ENCODE results near the gene GRM7.

Gene GRM7

DNA sequence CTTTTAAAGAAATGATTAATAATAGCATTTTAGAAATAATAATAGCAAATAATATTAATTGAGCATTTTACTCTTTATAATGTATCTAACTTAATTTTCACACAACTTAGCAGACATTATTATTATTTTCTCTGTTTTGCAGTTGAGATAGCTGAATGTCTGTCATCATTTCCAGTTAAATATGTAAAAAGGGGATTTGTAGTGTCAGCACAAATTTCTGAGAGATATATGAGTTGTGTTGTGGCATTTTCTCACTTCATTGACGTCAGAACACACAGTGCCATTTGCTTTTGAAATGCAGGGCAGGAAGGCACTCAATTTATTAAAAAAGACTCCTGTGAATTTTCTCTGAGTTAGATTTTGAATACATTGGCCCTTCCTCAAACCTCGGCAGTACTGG, 111.0 kb downstream of the GRM7 start:
- no peak for DNase-seq (ENCODE audit: low read depth)

DNA sequence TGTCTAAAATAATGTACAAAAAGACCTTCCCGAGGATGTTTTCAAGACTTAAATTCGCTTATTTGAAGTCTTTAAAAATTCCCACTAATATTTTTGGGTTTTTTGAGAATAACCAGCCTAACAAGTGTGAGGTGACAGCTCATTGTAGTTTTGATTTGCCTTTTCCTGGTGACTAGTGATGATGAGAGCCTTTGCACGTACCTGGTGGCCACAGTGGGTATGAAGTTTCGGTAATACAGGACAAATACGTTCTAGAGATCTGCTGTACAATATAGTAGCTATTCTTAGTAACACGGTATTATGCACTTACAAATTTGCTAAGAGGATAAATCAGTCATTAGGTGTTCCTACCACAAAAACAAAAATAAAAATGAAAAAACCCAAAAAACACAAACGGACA, 124.9 kb downstream of the GRM7 start:
- DNase-seq (ENCODE audit: low read depth): no peak

DNA sequence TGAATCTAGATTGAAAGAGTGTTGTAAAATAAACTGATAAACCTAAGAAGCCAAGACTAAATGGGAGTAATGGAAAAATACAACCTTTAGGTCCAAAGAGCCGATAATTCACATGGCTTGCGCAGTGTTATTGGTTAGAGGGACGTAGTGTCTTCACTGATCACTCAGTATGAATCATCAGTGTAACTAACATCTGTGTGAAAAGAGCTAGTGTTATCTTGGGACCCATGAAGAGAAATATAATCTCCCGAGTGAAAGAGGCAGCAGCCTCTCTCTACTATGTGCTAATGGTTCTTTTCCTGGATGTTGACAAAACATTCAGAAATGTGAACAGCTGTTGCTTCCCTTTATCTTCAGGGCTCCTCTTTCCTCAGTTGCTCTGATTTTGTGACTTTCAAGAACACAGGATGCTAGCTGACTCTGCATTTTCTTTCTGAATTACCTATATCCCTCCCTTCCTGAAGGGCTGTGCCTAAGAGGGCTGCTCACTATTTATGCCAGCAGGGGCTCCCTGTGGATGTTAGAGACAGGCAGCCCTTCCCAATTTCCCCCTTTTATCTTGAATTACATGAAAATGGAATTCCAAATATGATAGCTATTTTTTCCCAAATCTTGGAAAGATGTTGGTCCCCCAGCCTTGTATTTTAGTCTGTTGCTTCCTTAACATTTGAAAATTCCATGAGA, 128.8 kb downstream of the GRM7 start:
- DNase-seq (ENCODE audit: low read depth): no peak

DNA sequence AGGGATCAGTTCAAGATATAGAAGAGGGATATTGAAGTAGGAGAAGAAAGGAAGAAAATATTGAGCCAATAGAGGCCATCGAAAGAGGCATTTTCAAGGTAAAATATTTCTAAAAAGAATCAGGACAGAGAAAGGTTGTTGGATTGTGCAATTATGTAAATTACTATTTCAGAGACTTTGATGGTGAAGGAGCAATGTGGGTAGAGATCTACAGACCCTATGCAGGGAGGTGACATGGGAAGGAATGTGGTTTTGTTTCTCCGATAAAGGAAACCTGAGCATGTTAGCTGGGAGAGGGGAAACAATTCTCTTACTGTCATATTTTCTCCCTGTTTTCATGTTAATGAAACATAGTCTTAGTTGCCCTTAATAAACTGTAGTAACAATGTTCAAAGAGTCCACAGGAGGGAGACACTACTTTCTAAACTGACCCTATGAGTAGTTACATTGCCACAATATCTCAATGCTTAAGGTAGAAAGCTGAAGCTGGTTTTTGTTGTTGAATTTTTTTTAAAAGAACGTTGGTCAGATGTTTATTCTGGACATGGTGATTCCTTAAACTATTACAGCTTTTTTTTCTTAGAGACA, 133.3 kb downstream of the GRM7 start:
- DNase-seq (ENCODE audit: low read depth): no peak

DNA sequence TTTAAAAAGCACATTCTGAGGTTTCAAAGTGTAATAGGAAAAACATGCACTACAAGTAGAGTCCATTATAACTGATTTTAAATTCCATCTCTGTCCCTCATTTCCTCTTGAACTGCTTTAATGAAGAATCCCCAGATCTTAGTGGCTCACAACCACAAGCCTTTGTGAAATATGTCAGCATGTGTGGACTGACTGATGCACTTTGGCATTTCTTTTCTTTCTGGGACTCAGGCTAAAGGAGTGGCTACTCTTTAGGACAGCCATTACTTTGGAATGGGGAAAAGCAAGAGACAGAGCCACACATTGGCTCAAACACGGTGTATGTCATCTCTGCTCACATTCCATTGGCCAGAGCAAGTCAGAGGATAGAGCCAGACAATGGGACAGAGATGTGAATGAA, 139.6 kb downstream of the GRM7 start:
- DNase-seq (ENCODE audit: low read depth): no peak

DNA sequence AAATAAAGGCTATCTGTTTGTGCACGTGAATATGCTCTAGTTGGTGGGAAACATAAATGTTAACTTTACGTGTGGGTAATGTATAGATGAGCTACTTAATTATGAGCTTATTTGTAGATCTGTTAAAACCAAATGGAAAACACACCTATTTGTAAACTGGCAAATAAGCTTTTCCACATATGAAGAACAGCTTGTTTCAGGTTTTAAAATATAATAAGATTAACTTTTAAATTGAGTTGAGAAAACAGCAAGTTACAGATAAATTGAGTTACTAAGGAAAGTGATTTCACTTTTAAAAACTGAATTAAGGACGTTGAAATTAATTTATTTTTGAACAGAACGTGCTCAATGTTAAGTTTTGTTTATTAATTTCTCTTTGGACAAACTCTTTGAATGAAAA, 140.5 kb downstream of the GRM7 start:
- DNase-seq (ENCODE audit: low read depth): no peak

DNA sequence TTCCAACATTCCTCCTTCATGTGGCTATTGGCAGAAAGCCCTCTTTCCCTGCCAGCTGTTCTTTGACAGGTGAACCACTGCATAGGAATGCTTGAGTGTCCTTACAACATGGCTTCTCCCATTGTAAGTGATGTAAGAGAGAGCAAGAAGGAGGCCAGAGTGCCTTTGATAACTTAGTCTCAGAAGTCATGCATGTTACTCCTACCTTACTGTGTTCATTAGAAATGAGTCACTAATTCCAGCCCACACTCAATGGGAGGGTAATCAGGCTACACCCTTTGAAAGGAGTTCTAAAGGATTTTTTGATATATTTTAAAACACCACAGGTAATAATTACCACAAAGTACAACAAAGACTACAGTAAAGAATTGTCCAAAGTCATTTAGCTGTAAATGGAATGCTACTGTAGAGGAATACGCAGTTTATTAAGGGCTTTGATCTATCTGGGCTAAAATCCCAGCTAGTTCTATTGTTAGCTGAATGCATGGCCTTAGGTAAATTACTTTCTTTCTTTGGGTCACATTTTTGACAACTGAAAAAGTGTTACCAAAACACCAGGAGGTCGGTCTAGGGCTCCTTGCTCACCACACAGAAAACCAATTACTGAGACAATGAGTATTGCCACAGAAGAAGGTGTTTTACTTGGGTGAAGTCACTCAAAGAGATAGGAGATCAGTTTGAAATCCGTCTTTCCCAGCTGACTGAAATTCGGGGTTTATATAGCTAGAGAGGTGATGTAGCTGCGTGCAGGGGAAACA, 154.9 kb downstream of the GRM7 start:
- DNase-seq (ENCODE audit: low read depth): no peak

DNA sequence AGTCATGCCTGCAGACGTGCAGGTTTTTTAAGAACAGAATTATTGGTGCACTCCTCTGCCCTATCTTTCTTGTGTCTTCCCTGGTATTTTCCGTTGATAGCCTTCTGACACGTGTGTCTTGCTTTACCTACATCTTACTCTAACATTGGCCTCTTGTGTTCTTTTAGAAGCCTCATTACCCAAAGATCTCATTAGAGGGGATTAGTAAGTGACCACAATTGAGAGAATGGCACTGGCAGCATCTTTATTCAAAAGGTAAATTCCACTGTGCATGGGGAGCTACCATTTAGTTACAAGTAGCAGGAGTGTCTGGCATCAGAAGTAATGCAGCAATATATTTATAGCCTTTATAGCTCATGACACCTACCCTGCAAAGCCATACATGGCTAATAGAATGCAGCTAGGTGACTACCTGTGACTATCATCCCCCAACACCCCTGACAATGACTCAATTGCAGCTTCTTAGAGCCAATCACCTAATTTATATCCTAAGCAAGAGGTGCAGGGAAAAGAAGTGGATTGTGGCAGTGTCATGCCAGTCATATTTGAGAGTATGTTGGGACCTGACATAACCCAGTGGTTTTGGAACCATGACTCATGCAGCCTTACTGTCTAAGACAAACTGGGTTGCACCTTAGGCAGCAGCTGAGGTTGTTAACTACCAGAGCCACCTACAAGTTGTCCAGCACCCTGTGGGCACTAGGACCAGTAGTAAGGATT, 164.8 kb downstream of the GRM7 start:
- no peak for DNase-seq (ENCODE audit: low read depth)

DNA sequence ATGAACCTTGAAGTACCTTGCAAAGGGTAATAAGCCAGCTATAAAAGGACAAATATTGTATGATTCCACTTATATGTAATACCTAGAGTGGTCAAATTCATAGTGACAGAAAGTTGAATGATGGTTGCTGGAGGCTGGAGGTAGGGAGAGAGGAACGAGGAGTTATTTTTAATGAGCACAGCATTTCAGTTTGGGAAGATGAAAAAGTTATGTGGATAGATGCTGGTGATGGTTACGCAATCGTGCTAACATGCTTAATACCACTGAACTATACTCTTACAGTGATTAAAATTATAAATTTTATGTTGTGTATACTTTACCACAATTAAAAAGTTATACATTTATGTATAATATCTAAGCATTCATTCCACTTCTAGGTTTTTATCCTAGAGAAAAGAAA, 168.6 kb downstream of the GRM7 start:
- no peak for DNase-seq (ENCODE audit: low read depth)

DNA sequence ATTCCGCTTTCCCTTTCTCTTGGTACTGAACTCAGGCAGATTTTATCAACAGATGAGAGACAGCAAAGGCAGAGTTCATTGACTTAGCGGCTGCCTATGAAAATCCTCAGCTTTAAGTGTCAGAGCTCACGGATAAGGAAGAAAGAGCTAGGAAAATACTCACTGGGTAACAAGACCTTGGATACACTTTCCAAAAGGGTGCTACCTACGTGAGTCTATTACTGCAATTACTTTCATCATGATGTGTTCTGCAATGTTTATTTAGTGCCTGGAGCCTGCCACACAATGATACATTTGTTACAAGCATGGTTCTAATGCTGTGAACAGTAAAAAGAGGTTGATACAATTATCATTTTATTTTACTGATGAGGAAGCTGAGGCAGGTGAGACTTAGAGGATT, 177.5 kb downstream of the GRM7 start:
- no peak for DNase-seq (ENCODE audit: low read depth)

DNA sequence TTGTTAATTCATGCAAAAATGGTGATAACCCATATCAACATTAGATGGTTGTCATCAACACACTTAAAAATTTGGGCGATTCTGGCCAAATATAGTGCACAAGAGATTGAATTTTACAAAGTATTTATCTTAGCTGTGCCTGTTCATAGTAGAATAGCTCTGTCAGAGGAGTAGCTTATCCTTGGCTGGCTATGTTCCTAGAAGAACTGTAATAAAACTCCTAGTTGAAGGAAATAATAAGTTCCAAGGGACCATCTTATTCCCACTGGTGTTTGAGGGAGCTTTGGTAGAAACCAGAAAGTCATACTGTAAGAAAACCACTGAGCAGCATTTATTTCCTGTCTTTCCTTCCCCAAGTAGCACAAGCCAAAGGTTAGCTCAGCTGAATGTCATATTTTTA, 201.8 kb downstream of the GRM7 start:
- DNase-seq (ENCODE audit: low read depth): no peak

DNA sequence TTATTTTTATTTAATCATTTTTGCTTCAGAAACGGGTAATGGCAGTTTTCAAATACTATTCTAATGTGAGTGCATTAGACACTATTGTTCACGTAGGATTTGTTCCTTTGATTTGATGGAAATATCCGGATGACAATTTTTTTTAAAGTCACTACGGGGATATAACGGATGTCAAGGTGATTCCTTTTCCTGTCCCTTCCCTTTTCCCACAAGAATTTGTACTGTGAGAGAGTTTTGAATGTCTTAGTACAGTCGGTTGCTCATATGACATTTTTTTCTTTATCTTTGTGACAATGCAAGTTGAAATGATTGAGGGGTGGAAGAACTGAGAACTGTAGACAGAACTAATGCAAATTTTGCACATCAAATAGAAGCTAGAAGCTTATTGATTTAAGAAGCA, 209.5 kb downstream of the GRM7 start:
- no peak for DNase-seq (ENCODE audit: low read depth)

DNA sequence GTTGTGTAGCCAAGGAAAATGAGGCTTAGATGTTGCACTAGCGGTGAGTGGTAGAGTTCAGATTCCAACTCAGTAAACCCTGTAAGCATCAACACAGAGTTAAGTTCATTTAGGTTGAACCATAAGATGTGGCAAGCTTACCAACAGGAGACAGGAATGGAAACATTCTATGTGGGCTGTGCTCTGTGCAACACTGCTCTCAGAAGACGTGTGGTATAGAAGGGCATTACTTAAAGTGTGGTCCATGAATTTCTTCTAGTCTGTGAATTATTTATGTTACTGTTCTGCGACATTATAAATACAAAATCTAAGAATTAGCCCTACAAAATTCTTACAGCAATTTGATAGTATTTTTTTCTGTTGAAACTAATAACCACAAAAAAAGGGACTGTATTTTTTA, 213.3 kb downstream of the GRM7 start:
- DNase-seq (ENCODE audit: low read depth): no peak

DNA sequence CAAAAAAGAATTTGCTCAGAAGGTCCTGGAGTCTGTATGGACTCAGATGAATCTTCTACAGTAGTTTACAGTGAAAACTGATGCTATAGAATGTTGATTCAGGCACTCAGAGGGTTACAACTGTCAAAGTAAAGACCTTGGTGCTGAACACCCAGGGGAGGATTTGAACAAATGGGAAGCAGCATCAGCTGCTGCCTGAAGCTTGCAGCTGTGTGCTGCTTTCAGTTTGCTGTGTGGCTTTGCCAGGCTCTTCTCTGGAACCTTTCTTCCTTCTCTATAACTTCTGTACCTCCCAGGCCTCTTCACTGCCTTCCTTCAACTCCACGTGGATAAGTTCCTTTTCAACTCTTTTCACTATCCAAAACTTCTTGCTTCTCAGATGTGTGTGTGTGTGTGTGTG, 214.2 kb downstream of the GRM7 start:
- DNase-seq (ENCODE audit: low read depth): no peak

DNA sequence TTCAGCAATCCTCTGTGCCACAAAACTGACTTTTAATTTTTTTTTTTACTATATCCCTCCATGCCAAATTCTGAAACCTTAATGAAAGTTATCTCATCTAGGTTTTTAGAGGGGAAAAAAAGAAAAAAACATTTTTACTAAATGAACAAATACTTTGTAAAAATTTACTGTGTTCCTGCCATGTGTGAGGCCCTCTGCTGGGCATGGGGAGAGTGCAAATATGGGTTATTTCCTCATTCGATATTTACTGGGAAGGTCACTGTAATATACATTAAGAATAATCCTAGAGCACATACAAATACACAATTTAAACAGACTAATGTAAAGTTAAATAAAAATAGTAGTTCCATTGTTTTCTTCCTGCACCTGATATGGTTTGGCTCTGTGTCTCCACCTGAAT, 215.0 kb downstream of the GRM7 start:
- DNase-seq (ENCODE audit: low read depth): no peak

DNA sequence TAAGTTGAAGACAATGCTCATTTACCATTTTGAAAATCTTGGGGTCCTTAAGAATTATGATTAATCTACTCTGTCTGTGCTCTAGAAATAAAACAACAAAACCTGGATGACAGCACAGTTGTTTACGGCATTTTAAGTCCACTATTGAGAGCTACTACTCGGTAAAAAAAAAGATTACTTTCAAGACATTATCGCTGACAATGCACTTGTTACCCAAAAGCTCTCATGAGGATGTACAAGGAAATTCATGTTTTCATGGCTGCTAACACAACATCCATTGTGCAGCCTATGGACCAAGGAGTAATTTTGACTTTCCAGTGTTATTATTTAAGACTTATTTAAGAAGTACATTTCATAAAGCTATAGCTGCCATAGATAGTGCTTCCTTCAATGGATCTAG, 221.3 kb downstream of the GRM7 start:
- no peak for DNase-seq (ENCODE audit: low read depth)

DNA sequence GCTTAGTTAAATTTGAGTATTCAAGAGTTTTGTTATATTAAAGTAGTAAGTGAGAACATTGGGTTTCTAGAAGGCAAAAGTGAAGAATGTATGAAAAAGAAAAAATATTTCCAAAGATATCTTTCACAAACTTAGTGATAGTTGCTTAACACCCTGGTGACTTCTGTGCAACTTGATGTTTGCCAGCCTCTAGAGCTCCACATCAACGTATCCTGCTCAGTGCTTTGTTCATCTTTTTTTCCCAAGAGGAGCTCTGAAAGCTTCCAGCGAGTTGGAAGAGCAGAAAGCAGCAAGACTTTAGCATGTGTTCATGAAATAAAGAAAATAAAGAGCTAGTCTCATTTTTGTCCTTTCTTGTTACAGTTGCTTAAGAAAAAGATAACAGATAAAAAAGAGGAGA, 225.5 kb downstream of the GRM7 start:
- DNase-seq (ENCODE audit: low read depth): no peak

DNA sequence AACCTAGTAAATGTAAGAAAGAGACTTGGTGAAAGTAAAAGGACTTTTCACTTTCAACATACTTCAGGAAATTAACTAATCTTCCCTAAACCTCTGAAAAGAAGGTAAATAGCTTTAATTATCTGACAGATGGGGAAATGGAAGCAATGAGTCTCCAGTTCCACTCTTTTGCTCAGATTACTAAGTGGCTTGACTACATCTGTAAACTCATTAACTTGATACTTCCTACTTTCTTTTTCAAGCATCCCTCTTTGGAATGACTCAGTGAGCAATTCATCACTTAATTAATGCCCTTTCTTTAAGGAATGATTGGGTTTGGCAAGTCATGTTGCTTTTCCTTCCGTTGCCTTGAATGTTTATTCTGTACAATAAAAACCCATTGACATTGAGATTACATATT, 234.2 kb downstream of the GRM7 start:
- no peak for DNase-seq (ENCODE audit: low read depth)

DNA sequence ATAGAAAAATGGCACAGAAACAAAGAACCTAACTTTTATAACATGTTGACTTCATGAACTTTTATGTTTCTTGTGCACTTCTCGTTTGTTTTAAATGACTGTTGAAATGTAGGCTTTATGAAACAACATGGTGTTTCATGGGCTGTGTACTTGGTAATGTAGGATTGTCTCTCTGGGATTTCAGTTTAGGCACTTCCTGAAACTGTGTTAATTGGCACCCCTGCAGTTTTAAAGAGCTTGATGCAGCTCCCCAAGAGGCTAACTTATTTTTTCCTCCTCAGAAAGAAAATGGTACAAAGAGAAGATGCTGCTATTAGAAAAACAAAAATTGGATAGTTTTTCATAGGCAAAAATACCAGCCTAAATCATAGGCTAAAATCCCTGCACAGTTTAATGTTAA, 239.2 kb downstream of the GRM7 start:
- no peak for DNase-seq (ENCODE audit: low read depth)

DNA sequence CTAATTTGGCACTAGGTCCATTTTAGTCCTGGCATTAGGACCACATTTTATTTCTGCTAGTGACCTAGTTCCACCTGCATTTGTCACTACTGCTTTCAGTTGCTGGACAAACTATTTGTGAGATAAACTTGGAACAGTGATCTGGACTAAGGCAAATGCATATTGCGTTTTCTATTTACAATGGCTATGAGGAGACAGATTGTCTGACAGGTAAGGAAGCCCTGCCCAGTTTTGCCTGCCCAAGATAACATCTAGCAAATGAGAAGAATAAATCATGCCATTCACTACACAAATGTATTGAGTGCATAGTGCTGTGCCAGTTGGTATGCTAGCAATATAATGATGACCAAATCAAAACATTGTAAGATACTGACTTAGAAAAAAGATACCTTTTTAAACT, 245.7 kb downstream of the GRM7 start:
- DNase-seq (ENCODE audit: low read depth): no peak

DNA sequence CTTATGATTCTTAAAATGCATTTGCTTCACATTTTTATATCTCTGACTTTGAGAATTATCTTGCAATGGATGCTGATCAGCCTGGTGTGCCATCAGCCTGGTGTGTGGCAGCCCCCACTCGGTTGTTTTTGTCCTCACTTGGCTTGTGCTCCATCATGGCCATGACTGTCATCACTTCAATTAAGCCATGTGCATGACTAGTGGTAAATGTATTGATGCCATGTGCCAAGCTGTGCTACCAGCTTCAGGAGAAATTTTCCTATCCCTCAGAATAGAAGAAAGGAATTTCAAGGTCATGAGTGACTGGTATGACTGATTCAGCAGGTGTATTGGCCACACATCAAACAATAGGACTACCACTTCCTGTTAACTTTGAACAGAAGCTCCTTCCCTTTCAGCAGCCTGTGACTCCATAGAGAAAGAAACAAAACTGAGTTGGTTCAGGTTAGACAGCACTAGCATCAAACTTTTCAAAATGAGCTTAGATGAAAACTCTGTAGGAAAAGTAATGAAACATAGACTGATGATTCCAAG, 251.7 kb downstream of the GRM7 start:
- no peak for DNase-seq (ENCODE audit: low read depth)

DNA sequence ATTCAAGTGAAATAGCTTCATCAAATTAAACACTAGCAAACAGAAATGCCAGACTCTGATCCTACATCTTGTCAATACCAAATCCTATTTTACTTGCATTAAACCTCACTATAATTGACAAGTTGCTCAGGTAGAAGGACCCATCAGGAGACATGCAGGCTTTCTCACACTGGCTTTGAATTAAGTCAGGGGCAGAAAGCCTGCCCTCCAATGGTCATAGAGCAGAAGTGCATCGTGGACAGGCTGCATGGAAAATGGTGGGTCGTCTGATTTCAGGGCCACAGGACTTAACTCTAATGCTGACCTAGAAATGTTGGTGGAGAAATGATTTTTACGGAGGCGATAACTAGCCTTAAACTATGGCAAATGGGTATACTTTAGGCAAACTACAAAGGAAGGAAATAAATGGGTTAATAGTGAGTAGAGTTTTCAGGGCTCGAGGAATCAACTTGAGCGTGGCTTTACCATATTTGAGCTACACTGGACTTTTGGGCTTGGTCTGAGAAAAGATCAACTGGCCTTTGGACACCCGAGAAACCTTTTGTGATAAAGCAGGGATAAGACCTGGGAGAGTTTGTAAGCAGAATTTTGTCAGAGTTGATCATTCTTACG, 283.9 kb downstream of the GRM7 start:
- peak; percentile 1 for DNase-seq (ENCODE audit: low read depth)
